Cardiac fibroblast (primary cell): ENCODE data around the gene SELENOT.
A peak's percentile ranks its signal among the peaks of the same experiment; 100 is the strongest.

Experiments
- DNase-seq, 2 donors: peaks; one replicate each; pipeline versions ENCODE4 v3.0.0 to v3.0.0-alpha.2; 2010; ENCODE audit warnings: low read depth in 2 of 2
- H3K4me3 ChIP-seq, 2 donors: replicated peaks in 1 of 2; 1 replicate in 1 of 2; 2 replicates in 1 of 2; pipeline ENCODE4 v1.5.1; 2011; ENCODE audit warnings: low read depth in 2 of 2, low read length in 2 of 2, mild to moderate bottlenecking in 2 of 2, moderate library complexity in 1 of 2
- TF ChIP-seq, protein P1 (sequence below): IDR thresholded peaks from one replicate; pipeline ENCODE4 v1.5.1; 2011; ENCODE audit warnings: low read depth, mild to moderate bottlenecking, low read length, inconsistent platforms

SELENOT gene

DNA sequence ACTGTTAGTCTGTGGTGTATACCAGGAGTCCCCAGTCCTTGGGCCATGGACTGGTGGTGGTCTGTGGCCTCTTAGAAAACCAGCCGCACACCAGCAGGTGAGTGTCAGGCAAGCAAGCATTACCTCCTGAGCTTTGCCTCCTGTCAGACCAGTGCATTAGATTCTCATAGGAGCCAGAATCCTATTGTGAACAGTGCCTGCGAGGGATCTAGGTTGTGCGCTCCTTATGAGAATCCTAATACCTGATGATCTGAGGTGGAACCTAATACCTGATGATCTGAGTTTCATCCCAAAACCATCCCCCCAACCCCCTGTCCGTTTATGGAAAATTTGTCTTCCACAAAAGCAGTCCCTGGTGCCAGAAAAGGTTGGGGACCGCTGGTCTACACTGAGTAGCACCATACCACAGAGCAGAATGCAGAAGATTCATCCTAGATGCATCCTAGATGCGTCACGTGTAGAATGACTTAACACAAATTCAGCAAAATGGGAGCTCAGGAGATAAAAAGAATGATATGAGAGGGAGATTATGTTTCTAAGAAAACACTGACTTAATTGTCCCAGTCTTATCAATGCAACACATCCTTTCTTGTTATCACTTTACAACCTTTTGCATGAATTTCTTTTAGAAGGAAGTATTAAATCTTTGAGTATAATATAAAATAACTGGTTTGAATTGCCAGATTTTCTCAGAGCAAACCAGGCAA lies 28.5 kb downstream of the SELENOT start:
- DNase-seq, result no peak
- TF ChIP-seq, protein P1, sequence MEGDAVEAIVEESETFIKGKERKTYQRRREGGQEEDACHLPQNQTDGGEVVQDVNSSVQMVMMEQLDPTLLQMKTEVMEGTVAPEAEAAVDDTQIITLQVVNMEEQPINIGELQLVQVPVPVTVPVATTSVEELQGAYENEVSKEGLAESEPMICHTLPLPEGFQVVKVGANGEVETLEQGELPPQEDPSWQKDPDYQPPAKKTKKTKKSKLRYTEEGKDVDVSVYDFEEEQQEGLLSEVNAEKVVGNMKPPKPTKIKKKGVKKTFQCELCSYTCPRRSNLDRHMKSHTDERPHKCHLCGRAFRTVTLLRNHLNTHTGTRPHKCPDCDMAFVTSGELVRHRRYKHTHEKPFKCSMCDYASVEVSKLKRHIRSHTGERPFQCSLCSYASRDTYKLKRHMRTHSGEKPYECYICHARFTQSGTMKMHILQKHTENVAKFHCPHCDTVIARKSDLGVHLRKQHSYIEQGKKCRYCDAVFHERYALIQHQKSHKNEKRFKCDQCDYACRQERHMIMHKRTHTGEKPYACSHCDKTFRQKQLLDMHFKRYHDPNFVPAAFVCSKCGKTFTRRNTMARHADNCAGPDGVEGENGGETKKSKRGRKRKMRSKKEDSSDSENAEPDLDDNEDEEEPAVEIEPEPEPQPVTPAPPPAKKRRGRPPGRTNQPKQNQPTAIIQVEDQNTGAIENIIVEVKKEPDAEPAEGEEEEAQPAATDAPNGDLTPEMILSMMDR, result no peak
- H3K4me3 ChIP-seq, result no peak overlapping the region

DNA sequence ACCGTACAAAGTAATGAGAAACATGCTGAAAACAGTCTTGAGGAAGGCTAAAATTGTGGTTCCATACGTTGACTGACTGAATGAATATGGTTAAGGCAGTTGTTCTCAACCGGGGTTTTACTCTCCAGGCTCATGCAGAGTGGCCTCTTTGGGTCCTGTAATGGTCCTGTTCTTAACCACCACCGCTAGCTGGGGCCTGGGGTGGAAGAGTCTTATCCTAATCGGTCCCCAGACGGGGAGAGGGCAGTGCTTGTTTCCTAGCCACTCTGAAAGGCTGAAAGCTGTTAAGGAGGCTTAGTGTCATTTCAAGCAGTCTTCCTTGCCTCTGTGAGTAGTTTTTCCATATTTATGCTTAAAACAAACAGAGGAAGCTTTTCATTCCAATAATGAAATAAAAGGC lies 32.0 kb downstream of the SELENOT start:
- TF ChIP-seq, protein P1, result no peak
- DNase-seq, result no peak
- no peak overlapping the region for H3K4me3 ChIP-seq

DNA sequence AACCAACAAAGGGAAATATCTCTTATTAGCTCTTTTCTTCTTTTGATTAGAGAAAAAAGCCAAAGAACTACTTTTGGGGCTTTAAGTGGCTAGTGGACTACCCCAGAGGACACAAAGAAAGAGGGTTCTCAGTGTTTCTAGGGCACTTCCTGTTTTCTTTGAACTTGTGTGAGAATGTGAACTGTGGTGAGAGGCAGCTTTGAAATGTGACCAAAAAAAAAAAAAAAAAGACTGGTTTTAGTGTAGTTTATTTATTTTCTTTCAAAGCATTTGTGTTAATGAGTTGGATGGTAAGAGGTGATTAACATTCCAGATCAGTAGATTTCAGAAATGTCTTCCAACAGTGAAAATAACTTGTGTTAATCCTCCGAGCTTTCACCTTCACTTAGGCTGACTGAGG lies 32.4 kb downstream of the SELENOT start:
- H3K4me3 ChIP-seq, result no peak overlapping the region
- DNase-seq, result no peak
- TF ChIP-seq, protein P1, result no peak

DNA sequence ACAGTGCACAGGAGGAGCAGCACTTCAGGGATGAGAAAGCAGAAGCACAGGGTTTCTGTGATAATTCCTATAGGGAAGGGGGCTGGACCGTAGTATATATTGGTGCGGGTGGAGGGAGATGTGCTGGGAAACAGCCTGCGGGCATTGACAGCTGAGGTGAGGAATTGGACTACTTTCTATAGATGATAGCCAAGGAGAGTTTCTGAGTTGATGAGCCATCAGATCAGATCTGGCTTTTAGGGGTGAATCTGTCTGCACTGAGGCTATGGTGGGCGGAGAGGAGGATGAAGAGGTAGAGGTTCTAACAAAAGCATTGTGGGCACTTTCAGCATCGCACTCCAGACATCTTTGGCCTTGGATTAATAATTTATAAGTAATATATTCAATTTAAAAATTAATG lies 33.1 kb downstream of the SELENOT start:
- no peak overlapping the region for H3K4me3 ChIP-seq
- no peak for DNase-seq
- TF ChIP-seq, protein P1, result no peak

DNA sequence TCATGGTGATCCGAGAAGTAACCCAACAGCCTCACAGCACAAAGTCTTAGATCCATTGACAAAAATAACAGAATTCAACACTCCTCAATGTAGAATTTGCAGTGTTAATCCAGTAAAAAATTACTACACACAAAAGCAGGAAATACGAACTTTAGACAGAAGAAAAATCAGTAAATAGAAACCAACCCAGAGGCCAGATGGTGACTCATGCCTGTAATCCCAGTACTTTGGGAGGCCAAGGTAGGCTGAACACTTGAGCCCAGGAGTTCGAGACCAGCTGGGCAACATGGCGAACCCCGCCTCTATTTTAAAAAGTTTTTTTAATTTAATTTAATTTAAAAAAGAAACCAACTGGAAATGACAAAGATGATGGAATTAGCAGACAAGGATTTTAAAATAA lies 36.1 kb downstream of the SELENOT start:
- H3K4me3 ChIP-seq, result no peak overlapping the region
- DNase-seq, result peak in 1 of 2 donors; percentile 17
- TF ChIP-seq, protein P1, result no peak

DNA sequence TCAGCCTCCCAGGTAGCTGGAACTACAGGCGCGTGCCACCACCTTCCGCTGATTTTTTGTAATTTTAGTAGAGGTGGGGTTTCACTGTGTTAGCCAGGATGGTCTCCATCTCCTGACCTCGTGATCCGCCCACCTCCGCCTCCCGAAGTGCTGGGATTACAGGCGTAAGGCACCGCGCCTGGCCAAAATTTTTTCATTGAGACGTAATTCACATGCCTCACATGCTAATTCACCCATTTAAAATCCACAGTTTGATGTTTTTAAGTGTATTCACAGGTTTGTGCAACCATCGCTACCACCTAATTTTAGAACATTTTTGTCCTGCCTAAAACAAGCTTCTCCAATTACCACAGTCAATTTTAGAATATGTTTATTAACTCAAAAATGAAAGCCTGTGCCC lies 37.1 kb downstream of the SELENOT start:
- TF ChIP-seq, protein P1, result no peak
- no peak overlapping the region for H3K4me3 ChIP-seq
- DNase-seq, result no peak

DNA sequence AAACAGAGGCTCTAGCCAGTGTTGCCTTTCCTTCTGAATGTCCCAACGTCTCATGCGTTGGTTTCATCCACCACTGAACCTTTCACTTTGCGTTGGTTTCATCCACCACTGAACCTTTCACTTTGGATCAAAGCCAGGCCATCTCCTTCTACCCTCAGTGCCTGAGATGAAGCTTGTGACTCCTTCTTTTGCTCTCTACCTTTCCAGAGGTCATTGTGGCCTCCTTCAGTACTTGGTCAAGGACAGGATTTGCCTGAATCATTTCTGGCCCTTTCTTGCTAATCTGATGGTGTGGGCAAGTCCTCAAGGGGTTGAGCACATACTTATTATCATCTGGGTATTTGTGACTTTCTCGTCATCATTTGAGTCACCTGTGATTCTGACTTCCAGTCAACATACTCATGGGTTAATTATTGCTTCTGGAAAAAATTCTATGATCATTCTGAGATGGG lies 50.0 kb downstream of the SELENOT start:
- no peak for DNase-seq
- no peak overlapping the region for H3K4me3 ChIP-seq
- TF ChIP-seq, protein P1, result no peak
